Right cardiac atrium (tissue), 5 donors: ENCODE data around the gene ATP8A1. TPM values are rescaled to one million over a fixed set of nuclear protein-coding genes. Genes with fewer than 3 reads are reported as not detected.

Source experiments
- ATAC-seq, 2 donors: fragments of 200-7000 bp; cut with Tn5 transposase; one replicate each; pipeline versions ENCODE4 v1.8.0 to v1.9.1; 2020; ENCODE audit warnings: moderate library complexity in 2 of 2, mild to moderate bottlenecking in 1 of 2
- DNase-seq, 3 donors: peaks; one replicate each; pipeline ENCODE4 v3.0.0-alpha.2; 2020
- H3K27ac ChIP-seq: one replicate; pipeline ENCODE4 v1.5.1; 2013; ENCODE audit warnings: mild to moderate bottlenecking, low read length, control low read depth, moderate library complexity
- H3K27me3 ChIP-seq: one replicate; pipeline ENCODE4 v1.6.1; 2013; ENCODE audit not compliant: control insufficient read depth, insufficient read depth
- H3K4me1 ChIP-seq: one replicate; pipeline ENCODE4 v1.6.1; 2013; ENCODE audit warnings: low read length; ENCODE audit not compliant: control insufficient read depth, insufficient read depth
- H3K4me3 ChIP-seq: one replicate; pipeline ENCODE4 v1.5.1; 2013; ENCODE audit warnings: low read length, control low read depth
- H3K9me3 ChIP-seq: one replicate; pipeline ENCODE4 v1.6.1; 2013; ENCODE audit warnings: low read length; ENCODE audit not compliant: control insufficient read depth
- WGBS: extraction: QIAGEN DNeasy Blood & Tissue Kit; methylation state at CpG from one replicate; pipeline ENCODE4 v1.1.7; 2013; 5-methylcytosine and 5-hydroxymethylcytosine counted together
- intact Hi-C, 4 donors: fragments of 100-400 bp; cut with DNase I; formaldehyde crosslinking; loops; one replicate each; pipeline versions ENCODE4 v1.11.0 to v1.14.0; 2022 to 2023
- polyA plus RNA-seq: library from polyadenylated mRNA; stranded (reverse); fragments of 200-250 nt; gene quantifications from one replicate; pipeline ENCODE4 v1.2.3, GENCODE V29; 2013
- total RNA-seq, 4 donors: library from RNA; stranded (reverse); fragmentation: NEBNext Ultra II Directional; extraction: Animal tissue kit (Norgen Biotek cat#: 25700); gene quantifications; one replicate each; pipeline ENCODE4 v1.2.1, GENCODE V29; 2021
- donor health status: healthy with polysubstance abuse.
- donor health status: DM: no; HTN: yes; CAD: no.
- donor health status: DM: no; HTN: no; CAD: no.
- donor health status: DM: no; HTN: yes; CAD: no; lungs with severe emphysema.
- donor health status: DM: yes; HTN: yes; CAD: no.

The ATP8A1 gene
- total and polyA plus RNA-seq, 5 donors = 9.5 to 28.2 (median 20.7) TPM

DNA sequence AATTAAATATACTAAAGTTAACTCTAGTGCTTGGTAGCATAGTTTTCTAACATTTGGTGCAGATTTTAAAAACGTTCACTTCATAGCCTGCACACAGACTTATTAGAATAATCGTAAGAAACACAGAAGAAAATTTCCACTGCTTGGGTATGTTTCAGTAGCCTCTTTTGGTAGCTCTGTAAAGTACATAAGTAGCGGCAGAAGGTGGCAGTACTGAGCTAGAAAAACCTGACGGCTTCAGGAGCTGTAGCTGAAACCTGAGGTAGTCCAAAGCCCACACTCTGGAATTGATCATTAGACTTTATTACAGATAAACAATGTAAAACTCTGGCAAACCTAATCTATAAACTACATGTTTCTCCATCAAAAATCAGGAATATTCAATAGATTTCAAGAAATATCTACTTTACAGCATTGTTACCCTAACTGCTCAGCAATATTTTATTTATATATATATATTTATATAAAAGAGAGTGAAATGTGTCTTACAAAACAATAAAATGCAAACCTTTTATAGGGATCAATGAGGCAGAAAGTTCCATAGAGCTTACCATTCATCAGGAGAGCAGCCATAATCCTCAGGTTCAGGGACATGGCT lies 88.2 kb downstream of the ATP8A1 start:
- Histone ChIP-seq H3K4me3 (no peak overlapping the region), H3K9me3 (no peaks in the 10 kb centered on the region), H3K27ac (no peak overlapping the region), H3K27me3 (no peaks in the 10 kb centered on the region), H3K4me1 (peaks cover 2% of the 10 kb centered on the region)
- WGBS = 3% methylated on average over 4 of the region's 4 CpGs
- intact Hi-C loops = loop anchor here (5.0 to 10.0 kb wide), 3 partner anchors 186 to 299 kb away; no protein-coding TSS in a partner anchor
- ATAC-seq = peak; percentile 87 to 89
- DNase-seq = peak in 1 of 3 donors; percentile 57

DNA sequence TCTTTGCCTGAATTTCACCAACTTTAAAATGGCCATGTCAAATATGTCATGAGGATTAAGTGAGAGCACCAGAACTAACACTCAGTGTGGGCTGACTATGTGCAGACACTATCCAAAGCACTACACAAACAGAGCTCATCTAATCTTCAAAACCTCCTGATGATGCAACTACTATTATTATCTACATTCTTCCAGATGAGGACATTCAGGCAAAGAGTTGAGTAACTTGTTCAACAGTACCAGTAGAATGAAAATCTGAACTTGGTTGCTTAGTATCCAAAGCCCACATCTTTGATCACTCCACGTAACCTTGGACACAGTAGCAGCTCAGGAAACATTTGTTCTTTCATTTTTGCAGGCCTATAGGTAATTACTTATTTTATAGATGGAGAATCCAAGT lies 90.1 kb downstream of the ATP8A1 start:
- Histone ChIP-seq H3K4me1 (peaks cover 2% of the 10 kb centered on the region), H3K9me3 (no peaks in the 10 kb centered on the region), H3K27me3 (no peaks in the 10 kb centered on the region), H3K4me3 (no peak overlapping the region), H3K27ac (no peak overlapping the region)
- 94% methylated on average over 1 of the region's 1 CpG for WGBS
- ATAC-seq (no peak), DNase-seq (no peak)
- intact Hi-C loops = loop anchor here (5.0 to 10.0 kb wide), 3 partner anchors 188 to 300 kb away; no protein-coding TSS in a partner anchor

DNA sequence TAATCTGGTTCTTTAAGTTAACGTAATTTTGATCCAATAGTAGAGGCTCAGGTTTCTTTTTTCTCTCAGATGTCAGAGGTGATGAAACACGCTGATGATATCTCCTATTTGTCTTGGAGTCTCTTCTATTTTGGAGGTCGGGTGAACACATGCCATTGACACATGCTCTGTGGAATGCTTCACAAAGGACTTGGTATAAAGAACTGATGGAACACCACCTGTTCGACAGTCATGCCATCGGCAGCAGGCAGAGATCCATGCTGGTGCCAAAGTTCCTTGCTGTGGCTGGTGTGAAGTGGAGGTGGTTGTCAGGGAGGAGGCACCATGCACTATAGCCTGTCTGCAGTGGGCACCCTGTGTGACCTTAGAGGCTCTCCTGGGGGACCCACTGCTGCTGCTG lies 94.9 kb downstream of the ATP8A1 start:
- Histone ChIP-seq H3K27me3 (no peaks in the 10 kb centered on the region), H3K27ac (no peak overlapping the region), H3K4me3 (no peak overlapping the region), H3K4me1 (no peaks in the 10 kb centered on the region), H3K9me3 (no peaks in the 10 kb centered on the region)
- ATAC-seq (no peak), DNase-seq (no peak)
- intact Hi-C loops = loop anchor here in 2 of 4 donors (5.0 to 10.0 kb wide), 3 partner anchors 193 to 303 kb away; no protein-coding TSS in a partner anchor
- 83% methylated on average over 5 of the region's 5 CpGs for WGBS

DNA sequence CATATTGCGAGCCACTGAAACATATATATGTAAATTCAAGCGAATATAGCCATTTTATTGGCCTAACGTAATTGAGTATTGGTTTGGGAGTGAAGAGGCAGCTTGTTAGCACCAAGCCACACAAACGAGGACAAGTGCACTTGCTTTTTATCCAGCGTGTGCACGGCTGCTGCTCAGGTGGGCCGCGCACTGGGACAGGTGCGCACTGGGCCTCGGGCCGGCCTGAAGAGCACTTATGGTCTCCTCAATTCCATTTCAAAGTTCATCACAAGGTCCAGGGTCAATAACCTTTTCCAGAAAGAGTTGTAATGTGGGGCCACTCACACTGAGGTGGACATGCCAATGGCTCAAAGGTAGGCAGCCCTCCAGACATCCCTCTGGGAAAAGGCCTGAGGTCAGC lies 95.9 kb downstream of the ATP8A1 start:
- Histone ChIP-seq H3K4me3 (no peak overlapping the region), H3K27me3 (no peaks in the 10 kb centered on the region), H3K4me1 (no peaks in the 10 kb centered on the region), H3K9me3 (no peaks in the 10 kb centered on the region), H3K27ac (no peak overlapping the region)
- ATAC-seq (no peak), DNase-seq (no peak)
- intact Hi-C loops = loop anchor here in 2 of 4 donors (5.0 to 10.0 kb wide), 3 partner anchors 194 to 304 kb away; no protein-coding TSS in a partner anchor
- 96% methylated on average over 11 of the region's 11 CpGs for WGBS

DNA sequence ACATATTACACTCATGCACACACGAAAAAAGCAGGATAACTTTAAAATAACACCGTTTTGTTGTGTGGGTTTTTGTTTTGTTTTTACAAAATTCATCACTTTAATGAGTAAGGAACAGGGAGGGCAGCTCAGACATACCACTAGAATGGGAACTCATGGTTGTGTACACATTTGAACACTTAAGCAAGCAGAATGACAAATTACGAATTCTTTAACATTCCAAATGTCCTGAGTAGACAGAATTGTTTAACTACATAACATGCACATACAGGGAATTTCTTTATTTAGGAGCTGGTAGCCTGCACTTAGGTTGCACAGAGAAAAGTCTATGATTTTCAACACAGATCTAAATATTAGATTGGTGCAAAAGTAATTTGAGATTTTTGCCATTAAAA lies 96.4 kb downstream of the ATP8A1 start:
- no peaks in the 10 kb centered on the region for H3K27me3 ChIP-seq
- intact Hi-C loops = loop anchor here in 2 of 4 donors (5.0 to 10.0 kb wide), 3 partner anchors 194 to 304 kb away; no protein-coding TSS in a partner anchor
- H3K9me3 ChIP-seq = no peaks in the 10 kb centered on the region
- no peak for ATAC-seq
- WGBS = 92% methylated on average over 3 of the region's 3 CpGs
- DNase-seq = no peak
- no peaks in the 10 kb centered on the region for H3K4me1 ChIP-seq
- no peak overlapping the region for H3K27ac ChIP-seq
- no peak overlapping the region for H3K4me3 ChIP-seq

DNA sequence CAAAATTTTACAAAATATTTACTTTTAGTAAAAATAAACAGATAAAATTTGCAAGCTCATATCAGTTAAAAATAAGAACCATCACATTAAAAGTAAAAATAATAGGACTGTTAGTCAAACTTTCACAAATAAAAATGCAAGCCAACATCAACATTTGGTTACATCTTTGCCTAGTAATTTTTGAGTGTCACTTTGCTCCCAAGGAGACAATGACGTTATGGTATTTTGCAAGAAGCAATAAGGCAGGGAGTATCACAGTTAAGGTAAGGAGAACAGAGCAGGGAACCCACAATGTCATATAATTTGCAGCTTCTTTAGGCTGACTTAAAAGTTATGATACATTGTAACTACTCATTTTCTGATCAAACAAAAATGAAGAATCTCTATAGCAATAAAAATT lies 98.7 kb downstream of the ATP8A1 start:
- Histone ChIP-seq H3K4me3 (no peak overlapping the region), H3K27me3 (no peaks in the 10 kb centered on the region), H3K9me3 (no peaks in the 10 kb centered on the region), H3K4me1 (no peaks in the 10 kb centered on the region), H3K27ac (no peak overlapping the region)
- DNase-seq (no peak), ATAC-seq (no peak)
- 58% methylated on average over 1 of the region's 1 CpG for WGBS
- intact Hi-C loops = no loop called here

DNA sequence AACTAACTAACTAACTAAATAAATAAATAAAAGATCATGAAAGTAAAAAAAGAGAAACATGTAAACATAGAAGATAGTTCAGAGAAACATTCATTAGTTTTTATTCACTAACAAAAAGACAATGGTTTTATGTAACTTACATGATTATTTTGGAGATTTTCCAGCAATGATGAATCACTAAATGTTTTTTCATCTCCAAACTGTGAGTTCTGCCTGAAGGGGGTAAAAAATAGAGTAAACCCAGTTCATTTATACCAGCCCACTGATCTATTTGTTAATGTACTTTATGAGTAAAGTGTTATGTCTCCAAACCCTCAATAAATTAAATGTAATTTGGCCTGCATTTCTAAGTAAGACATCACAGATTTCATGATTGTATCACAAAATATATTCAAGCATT lies 101.1 kb downstream of the ATP8A1 start:
- no peak for ATAC-seq
- H3K27me3 ChIP-seq = no peaks in the 10 kb centered on the region
- no peak for DNase-seq
- H3K9me3 ChIP-seq = no peaks in the 10 kb centered on the region
- no peaks in the 10 kb centered on the region for H3K4me1 ChIP-seq
- H3K4me3 ChIP-seq = no peak overlapping the region
- intact Hi-C loops = no loop called here
- no peak overlapping the region for H3K27ac ChIP-seq

DNA sequence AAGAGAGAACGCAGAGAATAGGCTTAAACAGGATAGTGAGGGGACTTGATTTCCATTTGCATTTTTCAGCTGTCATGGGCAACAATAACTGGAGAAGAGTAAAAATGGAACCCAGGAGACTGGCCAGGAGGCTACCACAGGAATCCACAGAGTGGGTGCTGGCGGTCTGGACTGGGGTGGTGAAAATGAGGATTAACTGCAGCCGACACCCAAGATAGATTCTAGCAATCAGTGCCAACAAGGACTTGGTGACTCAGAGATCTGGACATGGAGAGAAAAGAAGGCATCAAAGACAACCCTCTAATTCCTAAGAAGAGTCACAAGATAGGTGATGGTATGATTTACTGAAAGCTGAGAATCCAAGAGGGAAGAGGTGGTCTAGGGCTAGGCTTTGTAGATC lies 102.8 kb downstream of the ATP8A1 start:
- DNase-seq = no peak
- WGBS = 94% methylated on average over 3 of the region's 3 CpGs
- ATAC-seq = no peak
- H3K4me3 ChIP-seq = no peak overlapping the region
- H3K4me1 ChIP-seq = no peaks in the 10 kb centered on the region
- no peak overlapping the region for H3K27ac ChIP-seq
- no peaks in the 10 kb centered on the region for H3K27me3 ChIP-seq
- no peaks in the 10 kb centered on the region for H3K9me3 ChIP-seq
- intact Hi-C loops = no loop called here

DNA sequence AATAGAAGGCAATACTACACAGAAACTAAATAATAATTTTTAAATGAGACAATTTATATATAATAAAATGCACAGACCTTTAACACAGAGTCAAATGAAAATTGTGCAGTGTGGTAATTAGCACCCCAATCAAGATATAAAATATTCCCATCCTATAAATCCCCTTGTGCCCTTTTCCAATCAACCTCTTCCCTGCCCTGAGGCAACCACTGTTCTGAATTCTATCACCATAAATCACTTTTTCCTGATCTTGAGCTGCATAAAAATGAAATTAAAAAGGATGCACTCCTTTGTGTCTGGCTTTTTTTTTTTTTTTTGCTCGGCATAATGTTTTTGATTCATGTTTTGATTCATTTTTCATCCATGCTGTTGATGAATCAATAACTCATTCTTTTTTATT lies 107.0 kb downstream of the ATP8A1 start:
- Histone ChIP-seq H3K9me3 (no peaks in the 10 kb centered on the region), H3K4me1 (no peaks in the 10 kb centered on the region), H3K27me3 (no peaks in the 10 kb centered on the region), H3K27ac (no peak overlapping the region), H3K4me3 (no peak overlapping the region)
- WGBS = 95% methylated on average over 1 of the region's 1 CpG
- no peak for ATAC-seq
- intact Hi-C loops = no loop called here
- no peak for DNase-seq

DNA sequence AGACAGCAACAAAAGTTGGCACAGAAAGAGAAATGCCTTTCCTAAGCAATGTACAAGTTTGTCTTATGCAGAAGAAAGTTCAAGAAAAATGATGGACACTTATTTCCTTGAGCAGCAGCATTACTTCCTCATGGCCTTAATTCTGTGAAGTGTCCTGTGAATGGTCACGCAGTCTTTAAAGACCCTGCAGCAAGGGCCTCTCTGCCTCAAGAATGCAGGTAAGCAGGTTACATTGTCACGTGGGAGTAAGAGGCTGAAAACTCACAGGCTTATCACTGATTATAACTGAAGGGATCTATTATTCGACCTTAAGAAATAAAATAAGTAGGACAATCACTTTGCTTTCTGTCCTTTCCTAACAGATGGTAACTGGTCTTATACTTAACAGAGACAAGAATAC lies 109.1 kb downstream of the ATP8A1 start:
- Histone ChIP-seq H3K9me3 (no peaks in the 10 kb centered on the region), H3K4me3 (no peak overlapping the region), H3K27me3 (no peaks in the 10 kb centered on the region), H3K4me1 (no peaks in the 10 kb centered on the region), H3K27ac (no peak overlapping the region)
- 88% methylated on average over 3 of the region's 3 CpGs for WGBS
- intact Hi-C loops = no loop called here
- ATAC-seq (no peak), DNase-seq (no peak)

DNA sequence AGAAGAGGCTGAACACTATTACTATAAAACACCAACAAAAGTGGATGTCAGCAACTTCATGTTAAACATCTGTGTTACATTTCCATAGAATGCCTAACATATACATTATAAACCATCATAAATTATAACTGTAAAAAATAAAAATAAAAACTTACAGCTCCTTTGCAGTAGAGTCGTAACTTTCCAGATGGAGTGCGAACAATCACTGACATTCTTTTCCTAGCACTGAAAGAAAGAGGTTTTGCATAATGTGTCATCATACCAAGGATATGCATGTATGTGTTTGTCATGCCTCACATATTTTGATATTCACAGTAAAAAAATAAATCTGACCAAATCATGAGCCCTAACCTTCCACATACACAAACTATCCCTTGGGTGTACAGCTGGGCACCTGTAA lies 113.1 kb downstream of the ATP8A1 start:
- intact Hi-C loops = no loop called here
- H3K4me3 ChIP-seq = no peak overlapping the region
- no peak overlapping the region for H3K27ac ChIP-seq
- no peaks in the 10 kb centered on the region for H3K27me3 ChIP-seq
- no peaks in the 10 kb centered on the region for H3K9me3 ChIP-seq
- ATAC-seq = no peak
- WGBS = 94% methylated on average over 2 of the region's 2 CpGs
- no peak for DNase-seq
- H3K4me1 ChIP-seq = no peaks in the 10 kb centered on the region

DNA sequence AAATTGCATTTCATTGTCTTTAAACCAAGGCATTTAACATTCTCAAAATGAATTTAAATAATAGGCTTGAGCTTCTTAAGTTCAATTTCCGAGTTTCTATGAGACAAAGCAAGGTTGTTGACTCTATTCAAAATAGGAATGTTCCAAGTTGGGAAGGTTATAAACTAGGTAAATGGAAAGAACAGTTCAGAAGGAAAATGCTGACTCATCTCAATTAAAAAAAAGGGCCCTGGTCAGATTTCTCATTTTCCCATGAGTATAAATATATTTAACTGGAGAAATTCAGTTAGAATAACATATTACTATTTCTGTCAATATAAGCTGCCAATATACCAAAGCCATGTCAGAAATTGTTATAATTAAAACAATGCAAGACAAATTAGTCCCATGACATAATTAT lies 113.8 kb downstream of the ATP8A1 start:
- no peak for ATAC-seq

More for the DNA sequence above, 113.8 kb downstream of the ATP8A1 start:
- H3K4me3 ChIP-seq = no peak overlapping the region
- H3K9me3 ChIP-seq = no peaks in the 10 kb centered on the region
- H3K27ac ChIP-seq = no peak overlapping the region
- H3K4me1 ChIP-seq = no peaks in the 10 kb centered on the region
- H3K27me3 ChIP-seq = no peaks in the 10 kb centered on the region
- intact Hi-C loops = no loop called here
- 78% methylated on average over 1 of the region's 1 CpG for WGBS
- DNase-seq = no peak
